HCT116 (cell line): ENCODE results near the gene RPL3. TPM values are rescaled to one million over a fixed set of nuclear protein-coding genes. Genes with fewer than 3 reads are reported as not detected.

Experiments used
- ATAC-seq: fragments of 200-7000 bp; cut with Tn5 transposase; 2 replicates; pipeline ENCODE4 v1.9.1; 2020; ENCODE audit warnings: mild to moderate bottlenecking, moderate library complexity
- BruUV-seq: library from RNA; stranded (reverse); fragments of 400-500 nt; replicated peaks from 2 replicates; lab custom pipeline; 2021; lab: Mats Ljungman, UMichigan
- CTCF ChIA-PET: fragments of 300-600 bp; sonication (Branson Sonifier 250); formaldehyde crosslinking; loops from one replicate; lab custom pipeline; 2021; ENCODE audit warnings: antibody characterized with exemption; lab: Charles Lee
- POLR2A ChIA-PET: fragments of 300-600, 350-600 bp; sonication (Branson Sonifier 250); formaldehyde crosslinking; loops from one replicate; lab custom pipeline; 2021; ENCODE audit warnings: antibody characterized with exemption; lab: Charles Lee
- RAD21 ChIA-PET, 2 experiments: fragments of 300-600 bp; sonication (Branson Sonifier 250); formaldehyde crosslinking; loops; one replicate each; lab custom pipeline; 2023; ENCODE audit warnings: low total read pairs in 2 of 2; ENCODE audit not compliant: uncharacterized antibody in 2 of 2, unreplicated experiment in 2 of 2, low non-redundant PET in 1 of 2; lab: Charles Lee
- DNase-seq: peaks from one replicate; pipeline ENCODE4 v3.0.0-alpha.2; 2010; ENCODE audit warnings: low read depth, low spot score
- H2AFZ ChIP-seq: fragments of 200-600 bp; shearing (Covaris generic), sonication (generic); 2 replicates; pipeline ENCODE4 v1.6.1; 2017; ENCODE audit warnings: low read depth, mixed run types, mixed read lengths, antibody characterized with exemption, low read length; ENCODE audit not compliant: poor library complexity, severe bottlenecking
- H3K27ac ChIP-seq: 2 replicates; pipeline ENCODE4 v1.5.1; 2012; ENCODE audit warnings: low read depth, low read length
- H3K27me3 ChIP-seq: fragments of 200-600 bp; sonication (generic); 2 replicates; pipeline ENCODE4 v1.6.1; 2016; ENCODE audit warnings: mixed run types, low read length, mixed read lengths; ENCODE audit not compliant: insufficient read depth
- H3K36me3 ChIP-seq, 2 experiments: fragments of 200-500 bp in 1 of 2; fragments of 200-600 bp in 1 of 2; sonication (Bioruptor generic) in 1 of 2; sonication (generic) in 1 of 2; 2 replicates each; pipeline versions ENCODE4 v1.5.1 to v1.6.1; 2014 to 2016; ENCODE audit warnings: low read length in 2 of 2, inconsistent platforms in 1 of 2, mixed read lengths in 1 of 2, mixed run types in 1 of 2; ENCODE audit not compliant: insufficient read depth in 2 of 2, control insufficient read depth in 1 of 2
- H3K4me1 ChIP-seq, 2 experiments: fragments of 200-600 bp in 1 of 2; sonication (generic) in 1 of 2; 2 replicates each; pipeline versions ENCODE4 v1.5.1 to v1.6.1; 2012 to 2017; ENCODE audit warnings: low read length in 2 of 2, inconsistent platforms in 1 of 2, mild to moderate bottlenecking in 1 of 2, mixed read lengths in 1 of 2, mixed run types in 1 of 2, moderate library complexity in 1 of 2; ENCODE audit not compliant: insufficient read depth in 2 of 2, control insufficient read depth in 1 of 2
- H3K4me2 ChIP-seq: fragments of 200-600 bp; sonication (generic); 2 replicates; pipeline ENCODE4 v1.6.1; 2017; ENCODE audit warnings: mixed run types, low read length, mixed read lengths
- H3K4me3 ChIP-seq, 2 experiments: fragments of 200-600 bp in 1 of 2; sonication (generic) in 1 of 2; replicated peaks in 1 of 2; 2 replicates each; pipeline ENCODE4 v1.5.1; 2011 to 2016; ENCODE audit warnings: low read length in 2 of 2, control low read depth in 1 of 2, low read depth in 1 of 2, mild to moderate bottlenecking in 1 of 2, mixed read lengths in 1 of 2, mixed run types in 1 of 2
- H3K79me2 ChIP-seq: fragments of 200-600 bp; sonication (generic); 2 replicates; pipeline ENCODE4 v1.6.1; 2017; ENCODE audit warnings: mild to moderate bottlenecking, mixed run types, low read length, moderate library complexity, mixed read lengths; ENCODE audit not compliant: insufficient read depth
- H3K9ac ChIP-seq: fragments of 200-600 bp; sonication (generic); 2 replicates; pipeline ENCODE4 v1.6.1; 2016; ENCODE audit warnings: low read length, mixed read lengths
- H3K9me2 ChIP-seq: fragments of 200-600 bp; sonication (generic), shearing (Covaris generic); 2 replicates; pipeline ENCODE4 v1.6.1; 2017; ENCODE audit warnings: mixed run types, mild to moderate bottlenecking, moderate library complexity; ENCODE audit not compliant: insufficient read depth
- H3K9me3 ChIP-seq, 2 experiments: fragments of 200-500 bp in 1 of 2; fragments of 200-600 bp in 1 of 2; sonication (Bioruptor generic) in 1 of 2; sonication (generic) in 1 of 2; 2 replicates each; pipeline ENCODE4 v1.6.1; 2014 to 2017; ENCODE audit warnings: low read length in 2 of 2, mixed read lengths in 2 of 2, inconsistent platforms in 1 of 2, low read depth in 1 of 2, mild to moderate bottlenecking in 1 of 2, mixed run types in 1 of 2, moderate library complexity in 1 of 2; ENCODE audit not compliant: control insufficient read depth in 1 of 2, insufficient read depth in 1 of 2
- H4K20me1 ChIP-seq: fragments of 200-600 bp; sonication (generic), shearing (Covaris generic); 2 replicates; pipeline ENCODE4 v1.6.1; 2017; ENCODE audit warnings: mixed run types, mild to moderate bottlenecking, moderate library complexity; ENCODE audit not compliant: insufficient read depth
- CBX3 ChIP-seq: IDR thresholded peaks from 2 replicates; pipeline ENCODE4 v1.6.1; 2012; ENCODE audit warnings: low read depth
- CEBPB ChIP-seq: IDR thresholded peaks from 2 replicates; pipeline ENCODE4 v1.6.1; 2012; ENCODE audit warnings: low read depth
- EGR1 ChIP-seq: IDR thresholded peaks from 2 replicates; pipeline ENCODE4 v1.6.1; 2012; ENCODE audit warnings: low read depth
- ELF1 ChIP-seq: IDR thresholded peaks from 2 replicates; pipeline ENCODE4 v1.6.1; 2012; ENCODE audit warnings: low read depth, borderline replicate concordance
- POLR2AphosphoS5 ChIP-seq: IDR thresholded peaks from 2 replicates; pipeline ENCODE4 v1.6.1; 2011; ENCODE audit warnings: mild to moderate bottlenecking, low read depth, low read length, moderate library complexity
- RAD21 ChIP-seq: IDR thresholded peaks from 2 replicates; pipeline ENCODE4 v1.6.1; 2012; ENCODE audit warnings: low read depth, mild to moderate bottlenecking
- SRF ChIP-seq: IDR thresholded peaks from 2 replicates; pipeline ENCODE4 v1.6.1; 2012; ENCODE audit warnings: low read depth
- TCF7L2 ChIP-seq: IDR thresholded peaks from 2 replicates; pipeline ENCODE4 v1.7.0; 2011; ENCODE audit warnings: borderline replicate concordance, inconsistent platforms; ENCODE audit not compliant: insufficient read depth, insufficient read length; ENCODE audit errors: extremely low read depth
- YY1 ChIP-seq: IDR thresholded peaks from 2 replicates; pipeline ENCODE4 v1.6.1; 2011; ENCODE audit warnings: low read length, low read depth, moderate library complexity, mild to moderate bottlenecking; ENCODE audit not compliant: insufficient replicate concordance; ENCODE audit errors: extremely low read depth
- ZFX ChIP-seq: fragments of 450-650 bp; IDR thresholded peaks from 2 replicates; pipeline ENCODE4 v1.6.1; 2017
- ZNF274 ChIP-seq: fragments of 200-500 bp; sonication (Bioruptor generic); IDR thresholded peaks from 2 replicates; pipeline ENCODE4 v1.6.1; 2014; ENCODE audit warnings: mild to moderate bottlenecking, low read depth, low read length, inconsistent platforms
- intact Hi-C: fragments of 100-400 bp; cut with micrococcal nuclease; formaldehyde crosslinking; loops from 2 replicates; pipeline ENCODE4 v1.10.0; 2022
- total RNA-seq: library from RNA; stranded (reverse); gene quantifications from one replicate; pipeline ENCODE4 v1.2.1, GENCODE V29; 2021; ENCODE audit not compliant: unreplicated experiment
- TF ChIP-seq, protein P1 (sequence below): IDR thresholded peaks from 2 replicates; pipeline ENCODE4 v1.6.1; 2012
- TF ChIP-seq, protein P2 (sequence below), 3 experiments: fragments of 200-600 bp in 1 of 3; sonication (generic) in 1 of 3; IDR thresholded peaks in 2 of 3; conservative IDR thresholded peaks in 1 of 3; 2 replicates each; pipeline ENCODE4 v1.5.1; 2012 to 2017; ENCODE audit warnings: low read depth in 2 of 3, low read length in 2 of 3, antibody characterized with exemption in 1 of 3, borderline replicate concordance in 1 of 3, control low read depth in 1 of 3, mild to moderate bottlenecking in 1 of 3, mixed read lengths in 1 of 3, mixed run types in 1 of 3, moderate library complexity in 1 of 3; ENCODE audit not compliant: insufficient read depth in 1 of 3
- TF ChIP-seq, protein P3 (sequence below): IDR thresholded peaks from 2 replicates; pipeline ENCODE4 v1.6.1; 2011; ENCODE audit warnings: mild to moderate bottlenecking, low read length, moderate library complexity; ENCODE audit not compliant: insufficient replicate concordance; ENCODE audit errors: extremely low read depth

RPL3 gene
- total RNA-seq, 1 experiment from 2014 or later: 2,966 TPM

DNA sequence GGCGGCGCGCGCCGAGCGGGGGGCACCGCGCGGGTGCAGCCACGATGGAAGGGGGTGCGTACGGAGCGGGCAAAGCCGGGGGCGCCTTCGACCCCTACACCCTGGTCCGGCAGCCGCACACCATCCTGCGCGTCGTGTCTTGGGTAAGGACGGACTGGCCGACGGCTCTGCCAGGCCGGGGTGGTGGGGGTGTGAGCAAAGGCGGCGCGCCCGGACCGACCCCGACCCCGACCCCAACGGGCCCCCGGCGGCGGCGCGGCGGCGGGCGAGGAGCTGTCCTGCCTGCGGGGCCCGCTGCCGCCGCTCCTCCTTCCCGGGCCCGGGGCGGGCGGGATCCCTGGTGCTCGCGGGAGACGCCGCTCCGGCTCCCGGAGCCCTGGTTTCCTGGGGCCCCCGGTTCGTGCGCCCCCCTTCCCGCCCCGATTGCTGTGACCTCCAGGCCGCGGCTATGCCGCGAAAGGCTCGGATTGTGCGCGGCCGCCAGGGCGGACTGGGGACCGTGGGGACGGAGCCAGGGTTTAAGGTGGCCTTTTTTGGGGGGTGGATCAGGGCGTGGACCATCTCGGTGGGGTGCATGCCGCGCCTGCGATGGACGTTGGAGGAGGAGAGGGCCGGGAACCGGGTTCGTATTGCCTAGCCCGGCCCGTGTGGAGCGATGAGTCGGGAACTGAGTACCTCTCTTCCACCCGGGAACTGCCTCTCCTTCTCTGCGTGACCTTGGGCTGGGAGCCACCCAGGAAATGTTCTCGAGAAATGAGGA lies 30.7 kb upstream of the RPL3 start, which contains the start of gene SYNGR1:
Gene SYNGR1 (plus strand): TSS at position 25 of the 760 bp plus-strand sequence. CDS start 20 bp downstream, at position 45.
- peak within 1 kb of the TSS; percentile 51; the same call in 1 of the 2 replicates for H3K27ac ChIP-seq
- peak within 1 kb of the TSS; percentile 80 for H2AFZ ChIP-seq
- ChIA-PET POLR2A (interaction anchor here (2.3 kb wide), 1 partner anchor 30 kb away, joined by 7 read pairs; the partner anchor contains the start of gene RPL3), RAD21 (no interaction called here), CTCF (no interaction called here)
- H3K79me2 ChIP-seq: peaks cover 5% of the 10 kb centered on the region; the same call in 1 of the 2 replicates
- DNase-seq (no peak), ATAC-seq (peak; percentile 64)
- no peak for TF ChIP-seq EGR1
- TF ChIP-seq CEBPB: no peak
- TF ChIP-seq ELF1: no peak
- no peak for TF ChIP-seq SRF
- TF ChIP-seq ZFX: peak; percentile 32; the same call in 1 of the 2 replicates
- TF ChIP-seq ZNF274: no peak
- no peak for TF ChIP-seq CBX3
- TF ChIP-seq TCF7L2: no peak
- TF ChIP-seq, protein P1, sequence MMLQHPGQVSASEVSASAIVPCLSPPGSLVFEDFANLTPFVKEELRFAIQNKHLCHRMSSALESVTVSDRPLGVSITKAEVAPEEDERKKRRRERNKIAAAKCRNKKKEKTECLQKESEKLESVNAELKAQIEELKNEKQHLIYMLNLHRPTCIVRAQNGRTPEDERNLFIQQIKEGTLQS: no peak
- TF ChIP-seq POLR2AphosphoS5: peak; percentile 45; the same call in 1 of the 2 replicates
- TF ChIP-seq, protein P2, sequence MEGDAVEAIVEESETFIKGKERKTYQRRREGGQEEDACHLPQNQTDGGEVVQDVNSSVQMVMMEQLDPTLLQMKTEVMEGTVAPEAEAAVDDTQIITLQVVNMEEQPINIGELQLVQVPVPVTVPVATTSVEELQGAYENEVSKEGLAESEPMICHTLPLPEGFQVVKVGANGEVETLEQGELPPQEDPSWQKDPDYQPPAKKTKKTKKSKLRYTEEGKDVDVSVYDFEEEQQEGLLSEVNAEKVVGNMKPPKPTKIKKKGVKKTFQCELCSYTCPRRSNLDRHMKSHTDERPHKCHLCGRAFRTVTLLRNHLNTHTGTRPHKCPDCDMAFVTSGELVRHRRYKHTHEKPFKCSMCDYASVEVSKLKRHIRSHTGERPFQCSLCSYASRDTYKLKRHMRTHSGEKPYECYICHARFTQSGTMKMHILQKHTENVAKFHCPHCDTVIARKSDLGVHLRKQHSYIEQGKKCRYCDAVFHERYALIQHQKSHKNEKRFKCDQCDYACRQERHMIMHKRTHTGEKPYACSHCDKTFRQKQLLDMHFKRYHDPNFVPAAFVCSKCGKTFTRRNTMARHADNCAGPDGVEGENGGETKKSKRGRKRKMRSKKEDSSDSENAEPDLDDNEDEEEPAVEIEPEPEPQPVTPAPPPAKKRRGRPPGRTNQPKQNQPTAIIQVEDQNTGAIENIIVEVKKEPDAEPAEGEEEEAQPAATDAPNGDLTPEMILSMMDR (IDR thresholded peaks at IDR 0.05 in 2 of 3, conservative IDR thresholded peaks at IDR 0.05 in 1 of 3; ENCODE audit: borderline replicate concordance in 1 of 3, insufficient read depth in 1 of 3, low read depth in 2 of 3, low read length in 2 of 3): no peak
- TF ChIP-seq, protein P3, sequence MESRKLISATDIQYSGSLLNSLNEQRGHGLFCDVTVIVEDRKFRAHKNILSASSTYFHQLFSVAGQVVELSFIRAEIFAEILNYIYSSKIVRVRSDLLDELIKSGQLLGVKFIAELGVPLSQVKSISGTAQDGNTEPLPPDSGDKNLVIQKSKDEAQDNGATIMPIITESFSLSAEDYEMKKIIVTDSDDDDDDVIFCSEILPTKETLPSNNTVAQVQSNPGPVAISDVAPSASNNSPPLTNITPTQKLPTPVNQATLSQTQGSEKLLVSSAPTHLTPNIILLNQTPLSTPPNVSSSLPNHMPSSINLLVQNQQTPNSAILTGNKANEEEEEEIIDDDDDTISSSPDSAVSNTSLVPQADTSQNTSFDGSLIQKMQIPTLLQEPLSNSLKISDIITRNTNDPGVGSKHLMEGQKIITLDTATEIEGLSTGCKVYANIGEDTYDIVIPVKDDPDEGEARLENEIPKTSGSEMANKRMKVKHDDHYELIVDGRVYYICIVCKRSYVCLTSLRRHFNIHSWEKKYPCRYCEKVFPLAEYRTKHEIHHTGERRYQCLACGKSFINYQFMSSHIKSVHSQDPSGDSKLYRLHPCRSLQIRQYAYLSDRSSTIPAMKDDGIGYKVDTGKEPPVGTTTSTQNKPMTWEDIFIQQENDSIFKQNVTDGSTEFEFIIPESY: no peak
- TF ChIP-seq YY1: no peak
- TF ChIP-seq RAD21: no peak
- H3K4me3 ChIP-seq: peak within 1 kb of the TSS; percentile 54 to 75
- peak within 1 kb of the TSS; percentile 75 for H3K9ac ChIP-seq
- no TSS peak for BruUV-seq
- no peaks in the 10 kb centered on the region for H3K27me3 ChIP-seq
- H4K20me1 ChIP-seq: no peaks in the 10 kb centered on the region
- no peaks in the 10 kb centered on the region for H3K36me3 ChIP-seq
- peaks cover 19 to 40% of the 10 kb centered on the region in 2 experiments; a peak in 3 of 4 replicates for H3K4me1 ChIP-seq
- peak within 1 kb of the TSS; percentile 91 for H3K4me2 ChIP-seq
- no peaks in the 10 kb centered on the region for H3K9me2 ChIP-seq
- no peaks in the 10 kb centered on the region for H3K9me3 ChIP-seq
- intact Hi-C loops: no loop called here
